Neural progenitor cell (in vitro differentiated cells): ENCODE results near the gene EPHA10.

ENCODE experiments used
- CTCF ChIP-seq: fragments of 200-600 bp; sonication (generic); IDR thresholded peaks from 2 replicates; pipeline ENCODE4 v1.5.1; 2017; ENCODE audit warnings: antibody characterized with exemption, mild to moderate bottlenecking
- EZH2 ChIP-seq: fragments of 200-600 bp; sonication (generic); IDR thresholded peaks from 2 replicates; pipeline ENCODE4 v1.6.1; 2017; ENCODE audit warnings: antibody characterized with exemption, mild to moderate bottlenecking, moderate library complexity

- TF ChIP-seq CTCF (no peak), EZH2 (no peak)
These were observed 2.4 kb downstream of the EPHA10 start for GRCh38 chr1:37762516-37762915.
